ENCODE results near the gene SIRPA.

GRCh38 chr20:1898482-1899240 is 3.5 kb downstream of the SIRPA start:
- TF ChIP-seq ZNF274 (IDR thresholded peaks at IDR 0.05; ENCODE audit: low read depth, low read length) (no peak), SUZ12 (IDR thresholded peaks at IDR 0.05; ENCODE audit: extremely low read depth, insufficient read depth, insufficient read length) (no peak), YY1 (IDR thresholded peaks at IDR 0.05; ENCODE audit: insufficient read depth, insufficient read length) (no peak)

Measured in NT2/D1 (cell line).